MV-4-11 (cell line): ENCODE measurements around the gene CASKIN1.
"Not testable (repeated sequence)": the region's sequence is repeated elsewhere in the genome, so short reads cannot be mapped to it uniquely, and the experiment has no call there.

Experiments
- DNase-seq: peaks from one replicate; lab custom pipeline; 2025; lab: John Stamatoyannopoulos, UW

Gene CASKIN1, protein sequence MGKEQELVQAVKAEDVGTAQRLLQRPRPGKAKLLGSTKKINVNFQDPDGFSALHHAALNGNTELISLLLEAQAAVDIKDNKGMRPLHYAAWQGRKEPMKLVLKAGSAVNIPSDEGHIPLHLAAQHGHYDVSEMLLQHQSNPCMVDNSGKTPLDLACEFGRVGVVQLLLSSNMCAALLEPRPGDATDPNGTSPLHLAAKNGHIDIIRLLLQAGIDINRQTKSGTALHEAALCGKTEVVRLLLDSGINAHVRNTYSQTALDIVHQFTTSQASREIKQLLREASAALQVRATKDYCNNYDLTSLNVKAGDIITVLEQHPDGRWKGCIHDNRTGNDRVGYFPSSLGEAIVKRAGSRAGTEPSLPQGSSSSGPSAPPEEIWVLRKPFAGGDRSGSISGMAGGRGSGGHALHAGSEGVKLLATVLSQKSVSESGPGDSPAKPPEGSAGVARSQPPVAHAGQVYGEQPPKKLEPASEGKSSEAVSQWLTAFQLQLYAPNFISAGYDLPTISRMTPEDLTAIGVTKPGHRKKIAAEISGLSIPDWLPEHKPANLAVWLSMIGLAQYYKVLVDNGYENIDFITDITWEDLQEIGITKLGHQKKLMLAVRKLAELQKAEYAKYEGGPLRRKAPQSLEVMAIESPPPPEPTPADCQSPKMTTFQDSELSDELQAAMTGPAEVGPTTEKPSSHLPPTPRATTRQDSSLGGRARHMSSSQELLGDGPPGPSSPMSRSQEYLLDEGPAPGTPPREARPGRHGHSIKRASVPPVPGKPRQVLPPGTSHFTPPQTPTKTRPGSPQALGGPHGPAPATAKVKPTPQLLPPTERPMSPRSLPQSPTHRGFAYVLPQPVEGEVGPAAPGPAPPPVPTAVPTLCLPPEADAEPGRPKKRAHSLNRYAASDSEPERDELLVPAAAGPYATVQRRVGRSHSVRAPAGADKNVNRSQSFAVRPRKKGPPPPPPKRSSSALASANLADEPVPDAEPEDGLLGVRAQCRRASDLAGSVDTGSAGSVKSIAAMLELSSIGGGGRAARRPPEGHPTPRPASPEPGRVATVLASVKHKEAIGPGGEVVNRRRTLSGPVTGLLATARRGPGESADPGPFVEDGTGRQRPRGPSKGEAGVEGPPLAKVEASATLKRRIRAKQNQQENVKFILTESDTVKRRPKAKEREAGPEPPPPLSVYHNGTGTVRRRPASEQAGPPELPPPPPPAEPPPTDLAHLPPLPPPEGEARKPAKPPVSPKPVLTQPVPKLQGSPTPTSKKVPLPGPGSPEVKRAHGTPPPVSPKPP (N-terminal part only)

DNA sequence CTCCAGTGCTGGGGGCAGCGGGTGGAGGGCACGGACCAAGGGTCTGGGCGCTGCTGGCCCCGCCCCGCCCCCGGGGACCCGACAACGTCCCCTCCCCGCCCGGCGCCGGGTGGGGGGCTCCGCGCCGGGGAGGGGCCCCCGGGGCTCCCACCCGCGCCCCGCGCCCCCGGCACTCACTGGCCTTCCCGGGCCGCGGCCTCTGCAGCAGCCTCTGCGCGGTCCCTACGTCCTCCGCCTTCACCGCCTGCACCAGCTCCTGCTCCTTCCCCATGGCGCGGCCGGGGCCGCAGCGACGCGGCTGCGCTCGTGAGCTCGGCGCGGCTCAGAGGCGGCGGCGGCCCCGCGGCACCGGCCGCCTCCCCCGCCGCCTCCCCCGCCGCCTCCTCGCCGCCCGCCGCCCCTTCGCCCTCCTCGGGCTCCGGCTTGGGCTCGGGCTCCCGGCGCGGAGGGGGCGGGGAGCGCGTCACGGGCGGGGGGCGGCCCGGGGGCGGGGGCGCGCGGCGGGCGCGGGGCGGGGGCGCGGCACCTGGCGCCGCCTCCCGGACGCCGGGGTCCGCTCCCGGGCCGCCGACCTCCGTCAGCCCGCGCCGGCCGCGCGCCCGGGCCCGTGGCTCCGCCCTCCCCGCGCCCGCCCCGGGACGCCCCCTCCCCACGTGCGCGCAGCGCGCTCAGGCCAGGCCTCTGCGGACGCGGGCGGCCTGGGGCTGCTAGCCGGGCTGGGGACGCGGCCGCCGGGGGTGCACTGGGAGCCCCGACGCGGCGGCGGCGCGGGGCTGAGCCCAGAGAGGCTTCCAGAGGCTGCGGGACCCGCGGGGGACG, at the start of gene CASKIN1:
TSS of gene CASKIN1 (minus strand) at position 444 of the 819 bp plus-strand sequence. CDS start at position 271, 173 bp downstream.
- no peak for DNase-seq

- no peak for DNase-seq
These were observed 48.8 kb upstream of the CASKIN1 start for GRCh38 chr16:2244926-2245795.

- no peak for DNase-seq
These were observed 47.9 kb upstream of the CASKIN1 start for GRCh38 chr16:2244301-2244700.

- no peak for DNase-seq
These were observed 47.4 kb upstream of the CASKIN1 start for GRCh38 chr16:2243781-2244180.

- no peak for DNase-seq
These were observed 46.7 kb upstream of the CASKIN1 start for GRCh38 chr16:2243031-2243528.

GRCh38 chr16:2242598-2242997, 46.2 kb upstream of the CASKIN1 start:
- no peak for DNase-seq

DNA sequence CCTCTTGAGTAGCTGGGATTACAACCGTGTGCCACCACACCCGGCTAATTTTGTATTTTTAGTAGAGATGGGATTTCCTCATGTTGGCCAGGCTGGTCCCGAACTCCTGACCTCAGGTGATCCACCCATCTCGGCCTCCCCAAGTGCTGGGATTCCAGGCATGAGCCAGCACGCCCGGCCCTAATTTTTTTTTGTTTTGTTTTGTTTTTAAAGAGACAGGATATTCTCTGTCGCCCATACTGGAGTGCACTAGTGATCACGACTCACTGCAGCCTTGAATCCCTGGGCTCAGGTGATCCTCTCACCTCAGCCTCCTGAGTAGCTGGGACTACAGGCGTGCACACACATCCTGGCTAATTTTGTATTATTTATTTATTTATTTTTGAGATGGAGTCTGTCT, 43.9 kb upstream of the CASKIN1 start:
- not testable (repeated sequence) for DNase-seq

DNA sequence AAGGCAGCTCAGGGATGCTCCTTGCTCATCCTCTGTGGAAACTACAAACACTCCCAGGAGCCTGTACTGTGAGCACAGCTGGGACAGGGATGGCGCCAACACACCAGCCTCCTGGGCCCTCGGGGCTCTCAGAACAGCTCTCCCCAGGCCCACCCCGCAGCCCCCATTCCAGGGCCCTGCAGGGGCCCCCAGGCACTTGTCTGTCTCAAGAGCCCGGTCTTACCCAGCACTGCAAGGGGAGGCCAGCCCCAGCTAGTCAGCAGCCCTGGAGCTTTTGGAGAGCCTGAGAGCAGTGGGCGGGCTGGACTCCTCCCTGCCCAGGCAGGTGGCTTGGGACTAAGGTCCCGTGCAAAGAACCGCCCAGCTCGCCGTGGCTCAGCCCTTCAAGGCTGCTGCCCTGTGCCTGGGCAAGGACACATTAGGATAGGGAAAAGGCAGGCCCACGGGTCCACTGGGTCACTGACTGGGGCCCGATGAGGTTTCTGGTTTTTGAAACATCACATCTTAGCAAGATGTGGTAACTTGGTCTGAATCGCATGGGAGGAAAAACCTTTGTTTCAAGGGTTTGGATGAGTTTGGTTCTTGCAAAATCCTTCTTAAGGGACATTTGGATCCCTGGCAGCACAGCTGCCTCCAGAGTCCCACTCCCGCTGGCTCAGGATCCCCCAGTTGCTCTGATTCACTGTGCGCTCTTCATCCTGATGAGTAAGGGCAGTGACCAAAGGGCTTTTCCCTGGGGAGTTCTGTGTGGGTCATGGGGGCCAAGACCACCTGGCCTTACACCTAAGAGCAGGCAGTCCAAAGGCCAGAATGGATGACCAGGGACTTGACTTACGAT, 42.7 kb upstream of the CASKIN1 start:
- no peak for DNase-seq

GRCh38 chr16:2238150-2238837, 41.9 kb upstream of the CASKIN1 start:
- no peak for DNase-seq

DNA sequence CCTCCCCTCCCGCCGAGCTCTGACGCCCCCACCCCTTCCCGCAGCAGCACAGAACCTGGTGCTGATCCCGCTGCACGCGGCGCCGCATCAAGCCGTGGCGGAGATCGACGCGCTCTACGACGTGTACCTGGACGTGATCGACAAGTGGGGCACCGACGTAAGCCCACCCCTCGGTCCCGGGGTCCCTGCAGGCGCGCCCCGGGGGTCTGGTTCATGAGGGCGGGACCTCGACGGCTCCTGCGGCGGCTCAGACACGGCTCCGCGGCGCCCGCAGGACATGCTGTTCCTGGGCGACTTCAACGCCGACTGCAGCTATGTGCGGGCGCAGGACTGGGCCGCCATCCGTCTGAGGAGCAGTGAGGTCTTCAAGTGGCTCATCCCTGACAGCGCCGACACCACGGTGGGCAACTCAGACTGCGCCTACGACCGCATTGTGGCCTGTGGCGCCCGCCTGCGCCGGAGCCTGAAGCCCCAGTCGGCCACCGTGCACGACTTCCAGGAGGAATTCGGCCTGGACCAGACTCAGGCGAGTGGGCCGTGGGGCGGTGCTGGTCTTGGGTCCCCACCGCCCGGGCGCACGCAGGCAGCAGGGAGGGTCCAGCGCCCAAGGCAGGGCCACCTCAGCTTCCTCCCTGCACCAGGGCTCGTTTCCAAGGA, 41.2 kb upstream of the CASKIN1 start:
- DNase-seq: no peak

- no peak for DNase-seq
These were observed 40.7 kb upstream of the CASKIN1 start for GRCh38 chr16:2237102-2237482.

DNA sequence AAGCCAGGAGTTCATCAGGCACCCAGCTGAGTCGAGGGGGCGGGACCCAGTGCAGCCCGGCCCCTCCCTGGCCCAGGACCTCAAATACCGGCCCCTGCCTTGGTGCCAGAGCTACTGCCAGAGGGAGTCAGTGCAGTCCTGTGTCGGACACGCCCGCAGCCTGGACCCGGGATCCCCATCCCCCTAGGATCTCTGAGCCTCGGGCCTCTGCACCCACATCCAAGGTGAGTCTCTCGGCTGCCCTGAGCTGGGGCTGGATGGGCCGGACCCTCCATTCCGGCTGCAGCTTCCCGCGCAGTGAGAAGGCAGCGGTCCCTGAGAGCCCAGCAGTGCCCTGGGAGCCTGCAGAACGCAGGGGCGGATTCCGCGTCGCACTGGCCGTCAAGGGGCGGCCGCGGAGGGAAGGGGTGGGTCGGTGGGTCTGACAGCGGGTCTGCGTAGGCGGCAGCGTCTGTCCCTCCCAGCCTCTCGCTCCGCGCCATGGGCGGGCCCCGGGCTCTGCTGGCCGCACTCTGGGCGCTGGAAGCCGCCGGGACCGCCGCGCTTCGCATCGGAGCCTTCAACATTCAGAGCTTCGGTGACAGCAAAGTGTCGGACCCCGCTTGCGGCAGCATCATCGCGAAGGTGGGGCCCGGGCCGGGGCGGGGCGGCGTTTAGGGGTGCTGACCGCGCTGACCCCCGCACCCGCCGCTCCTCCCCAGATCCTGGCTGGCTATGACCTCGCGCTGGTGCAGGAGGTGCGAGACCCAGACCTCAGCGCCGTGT, 40.1 kb upstream of the CASKIN1 start, which contains the start of gene DNASE1L2:
TSS of gene DNASE1L2 (plus strand) at position 108 of the 765 bp plus-strand sequence. CDS start at position 481, 373 bp downstream.
- DNase-seq: no peak

- DNase-seq: no peak
These were observed 39.4 kb upstream of the CASKIN1 start for GRCh38 chr16:2235695-2236336.

- DNase-seq: no peak
These were observed 38.8 kb upstream of the CASKIN1 start for GRCh38 chr16:2235234-2235651.

- DNase-seq: no peak
These were observed 38.4 kb upstream of the CASKIN1 start for GRCh38 chr16:2234813-2235170.
